ENCODE data around the gene MAN2A2.
A peak's percentile ranks its signal among the peaks of the same experiment; 100 is the strongest.
"Not testable (repeated sequence)": the region's sequence is repeated elsewhere in the genome, so short reads cannot be mapped to it uniquely, and the experiment has no call there.

The MAN2A2 gene

GRCh38 chr15:90892498-90893174, 10.5 kb upstream of the MAN2A2 start:
- no peak overlapping the region for H3K27ac ChIP-seq
- TF ChIP-seq CTCF (IDR thresholded peaks at IDR 0.05; ENCODE audit: low read depth, low read length, missing control alignments): no peak
- H3K36me3 ChIP-seq (replicated peaks): peaks cover 9% of the 10 kb centered on the region
- in situ Hi-C loops (cut with HindIII; ENCODE audit: low pct_ligation_motif_present, low sequenced_read_pairs): no loop called here
- no peak for DNase-seq
- H3K4me3 ChIP-seq (ENCODE audit: low read depth, low read length): no peak overlapping the region
- H3K27me3 ChIP-seq (replicated peaks): no peaks in the 10 kb centered on the region

DNA sequence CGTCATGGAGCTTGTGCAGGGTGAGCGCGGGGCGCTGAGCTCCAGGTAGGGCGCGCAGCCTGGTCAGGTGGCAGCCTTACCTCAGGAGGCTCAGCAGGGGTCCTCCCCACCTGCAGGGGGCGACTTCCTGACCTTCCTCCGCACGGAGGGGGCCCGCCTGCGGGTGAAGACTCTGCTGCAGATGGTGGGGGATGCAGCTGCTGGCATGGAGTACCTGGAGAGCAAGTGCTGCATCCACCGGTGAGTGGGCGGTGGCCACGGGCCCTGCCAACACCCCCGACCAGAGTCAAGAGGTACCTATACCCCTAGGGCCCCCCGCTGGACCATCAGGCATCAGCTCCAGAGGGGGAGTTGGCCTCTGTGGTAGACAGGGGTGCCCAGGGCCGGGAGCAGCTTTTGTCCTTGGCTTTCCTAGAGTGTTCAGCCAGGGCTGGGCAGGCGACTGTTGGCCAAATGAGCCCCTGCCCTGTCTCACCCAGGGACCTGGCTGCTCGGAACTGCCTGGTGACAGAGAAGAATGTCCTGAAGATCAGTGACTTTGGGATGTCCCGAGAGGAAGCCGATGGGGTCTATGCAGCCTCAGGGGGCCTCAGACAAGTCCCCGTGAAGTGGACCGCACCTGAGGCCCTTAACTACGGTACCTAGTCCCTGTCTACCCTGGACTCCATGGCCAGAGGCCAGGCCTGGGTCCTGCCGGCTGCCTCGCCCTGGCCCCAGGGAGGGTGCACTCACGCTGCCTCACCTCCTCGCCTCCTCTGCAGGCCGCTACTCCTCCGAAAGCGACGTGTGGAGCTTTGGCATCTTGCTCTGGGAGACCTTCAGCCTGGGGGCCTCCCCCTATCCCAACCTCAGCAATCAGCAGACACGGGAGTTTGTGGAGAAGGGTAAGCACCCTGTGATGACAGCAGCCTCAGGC, 9.7 kb upstream of the MAN2A2 start:
- H3K4me3 ChIP-seq (ENCODE audit: low read depth, low read length): no peak overlapping the region
- H3K36me3 ChIP-seq (replicated peaks): peaks cover 9% of the 10 kb centered on the region
- no peak for DNase-seq
- no peaks in the 10 kb centered on the region for H3K27me3 ChIP-seq (replicated peaks)
- peak; percentile 23 for TF ChIP-seq CTCF (IDR thresholded peaks at IDR 0.05; ENCODE audit: low read depth, low read length, missing control alignments)
- H3K27ac ChIP-seq: no peak overlapping the region
- in situ Hi-C loops (cut with HindIII; ENCODE audit: low pct_ligation_motif_present, low sequenced_read_pairs): no loop called here

DNA sequence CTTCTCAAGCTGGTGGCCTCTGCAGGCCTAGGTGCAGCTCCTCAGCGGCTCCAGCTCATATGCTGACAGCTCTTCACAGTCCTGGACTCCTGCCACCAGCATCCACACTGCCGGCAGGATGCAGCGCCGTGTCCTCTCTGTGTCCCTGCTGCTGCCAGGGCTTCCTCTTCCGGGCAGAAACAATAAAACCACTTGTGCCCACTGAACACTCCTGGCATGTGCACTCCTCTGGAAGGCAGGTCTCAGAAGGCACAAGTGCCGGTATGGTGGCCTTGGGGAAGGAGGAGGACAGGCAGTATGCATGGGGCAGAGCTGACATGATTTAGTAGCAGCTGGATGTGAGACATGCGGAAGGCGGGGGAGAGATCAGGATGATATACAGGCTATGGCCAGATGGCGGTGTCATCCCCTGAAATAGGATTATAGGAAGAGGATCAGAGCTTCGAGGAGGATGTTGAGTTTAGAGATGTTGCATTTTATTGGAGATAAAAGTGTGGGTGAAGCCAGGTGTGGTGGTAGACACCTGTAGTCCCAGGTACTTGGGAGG, 7.5 kb upstream of the MAN2A2 start:
- Histone ChIP-seq H3K36me3 (replicated peaks) (peaks cover 9% of the 10 kb centered on the region), H3K4me3 (ENCODE audit: low read depth, low read length) (no peak overlapping the region), H3K27me3 (replicated peaks) (no peaks in the 10 kb centered on the region), H3K27ac (no peak overlapping the region)
- peak; percentile 30 for TF ChIP-seq CTCF (IDR thresholded peaks at IDR 0.05; ENCODE audit: low read depth, low read length, missing control alignments)
- in situ Hi-C loops (cut with HindIII; ENCODE audit: low pct_ligation_motif_present, low sequenced_read_pairs): no loop called here
- DNase-seq: no peak

DNA sequence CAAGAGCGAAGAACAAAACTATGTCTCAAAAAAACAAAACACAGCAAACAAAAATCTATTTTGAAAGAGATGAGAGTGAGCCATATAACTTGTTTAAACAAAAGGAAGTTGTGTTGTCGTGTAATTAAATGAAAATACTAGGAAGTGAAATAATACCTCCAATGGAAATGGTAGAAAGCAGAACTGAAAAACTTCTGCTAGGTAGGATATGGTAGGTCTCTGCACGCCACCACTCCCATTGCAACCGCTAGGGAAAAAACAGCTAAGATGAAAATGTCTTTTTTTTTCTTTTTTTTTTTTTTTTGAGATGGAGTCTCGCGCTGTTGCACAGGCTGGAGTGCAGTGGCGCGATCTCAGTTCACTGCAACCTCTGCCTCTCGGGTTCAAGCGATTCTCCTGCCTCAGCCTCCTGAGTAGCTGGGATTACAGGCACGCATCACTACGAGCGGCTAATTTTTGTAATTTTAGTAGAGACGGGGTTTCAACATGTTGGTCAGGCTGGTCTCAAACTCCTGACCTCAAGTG, 5.9 kb upstream of the MAN2A2 start:
- H3K4me3 ChIP-seq (ENCODE audit: low read depth, low read length); H3K27me3 ChIP-seq (replicated peaks); DNase-seq; H3K36me3 ChIP-seq (replicated peaks); in situ Hi-C loops (cut with HindIII; ENCODE audit: low pct_ligation_motif_present, low sequenced_read_pairs); H3K27ac ChIP-seq: not testable (repeated sequence)

DNA sequence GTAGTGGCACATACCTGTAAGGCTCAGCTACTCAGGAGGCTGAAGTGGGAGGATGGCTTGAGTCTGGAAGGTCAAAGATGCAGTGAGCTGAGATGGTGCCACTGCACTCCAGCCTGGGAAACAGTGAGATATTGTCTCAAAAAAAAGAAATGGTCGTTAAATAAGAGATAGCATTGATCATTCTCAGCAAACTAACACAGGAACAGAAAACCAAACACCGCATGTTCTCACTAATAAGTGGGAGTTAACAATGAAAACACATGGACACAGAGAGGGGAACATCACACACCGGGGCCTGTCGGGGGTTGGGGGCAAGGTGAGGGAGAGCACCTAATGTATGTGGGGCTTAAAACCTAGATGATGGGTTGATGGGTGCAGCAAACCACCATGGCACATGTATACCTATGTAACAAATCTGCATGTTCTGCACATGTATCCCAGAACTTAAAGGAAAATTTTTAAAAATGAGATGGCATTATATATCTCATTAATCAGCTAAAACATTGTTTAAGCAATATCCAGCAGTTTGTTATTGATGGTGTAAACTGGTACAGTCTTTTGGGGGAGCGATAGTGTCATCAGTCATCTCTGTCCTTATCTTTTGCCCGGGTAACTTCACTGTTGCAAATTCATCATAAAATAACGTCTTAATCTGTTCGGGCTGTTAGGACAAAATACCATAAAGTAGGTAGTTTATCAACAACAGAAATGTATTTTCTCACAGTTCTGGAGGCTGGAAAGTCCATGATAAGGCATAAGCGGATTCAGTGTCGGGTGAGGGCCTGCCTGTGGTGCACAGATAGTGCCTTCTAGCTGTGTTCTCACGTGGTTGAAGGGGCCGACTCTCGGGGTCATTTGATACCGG, 1.7 kb upstream of the MAN2A2 start:
- in situ Hi-C loops (cut with HindIII; ENCODE audit: low pct_ligation_motif_present, low sequenced_read_pairs): no loop called here
- Histone ChIP-seq H3K36me3 (replicated peaks) (peaks cover 2% of the 10 kb centered on the region), H3K27me3 (replicated peaks) (no peaks in the 10 kb centered on the region), H3K4me3 (ENCODE audit: low read depth, low read length) (peak overlapping the region; percentile 74), H3K27ac (no peak overlapping the region)
- no peak for TF ChIP-seq CTCF (IDR thresholded peaks at IDR 0.05; ENCODE audit: low read depth, low read length, missing control alignments)
- no peak for DNase-seq
